H1 (cell line): Measurements from ENCODE around the gene GPBP1L1. TPM values are rescaled to one million over a fixed set of nuclear protein-coding genes. Genes with fewer than 3 reads are reported as not detected.

ENCODE experiments used
- CTCF ChIA-PET: fragments of 300-600 bp; sonication (Branson Sonifier 250); formaldehyde crosslinking; loops from one replicate; lab custom pipeline; 2021; ENCODE audit not compliant: partially characterized antibody; lab: Charles Lee
- POLR2A ChIA-PET: fragments of 300-600 bp; sonication (Branson Sonifier 250); formaldehyde crosslinking; loops from one replicate; lab custom pipeline; 2021; ENCODE audit warnings: inconsistent platforms; ENCODE audit not compliant: partially characterized antibody; lab: Charles Lee
- DNase-seq, 2 experiments: peaks; one replicate each; pipeline versions ENCODE4 v3.0.0 to v3.0.0-alpha.2; 2010 to 2022; ENCODE audit warnings: low spot score in 2 of 2, low read depth in 1 of 2, mixed read lengths in 1 of 2
- FAIRE-seq: peaks from 2 replicates; lab custom pipeline; 2011; peaks lifted over from hg19 to GRCh38; lab: Jason Lieb, UNC
- H2AFZ ChIP-seq: 2 replicates; pipeline ENCODE4 v1.8.1; 2012; ENCODE audit warnings: low read length, inconsistent platforms
- H2AK5ac ChIP-seq: 2 replicates; pipeline ENCODE4 v1.6.1; 2013; ENCODE audit warnings: low read depth, low read length
- H2BK120ac ChIP-seq: replicated peaks from 2 replicates; pipeline ENCODE3; 2013; ENCODE audit warnings: low read depth, low read length, inconsistent platforms
- H2BK12ac ChIP-seq: 2 replicates; pipeline ENCODE4 v1.6.1; 2013; ENCODE audit warnings: low read depth, low read length
- H2BK15ac ChIP-seq: 2 replicates; pipeline ENCODE4 v1.6.1; 2013; ENCODE audit warnings: low read length
- H2BK20ac ChIP-seq: 2 replicates; pipeline ENCODE4 v1.6.1; 2013; ENCODE audit warnings: low read length
- H2BK5ac ChIP-seq: 2 replicates; pipeline ENCODE4 v1.6.1; 2013; ENCODE audit warnings: low read depth, low read length
- H3K14ac ChIP-seq: 2 replicates; pipeline ENCODE4 v1.6.1; 2013; ENCODE audit warnings: inconsistent platforms; ENCODE audit not compliant: insufficient read length
- H3K18ac ChIP-seq: 2 replicates; pipeline ENCODE4 v1.6.1; 2013; ENCODE audit warnings: low read length; ENCODE audit errors: extremely low read depth
- H3K23ac ChIP-seq: 2 replicates; pipeline ENCODE4 v1.6.1; 2013; ENCODE audit warnings: inconsistent platforms; ENCODE audit not compliant: insufficient read length
- H3K23me2 ChIP-seq: 2 replicates; pipeline ENCODE4 v1.6.1; 2013; ENCODE audit warnings: low read depth, low read length
- H3K27ac ChIP-seq: 2 replicates; pipeline ENCODE4 v1.6.1; 2011; ENCODE audit warnings: low read depth, low read length, inconsistent platforms
- H3K27me3 ChIP-seq, 4 experiments: replicated peaks in 1 of 4; 1 replicate in 1 of 4; 2 replicates in 3 of 4; pipeline versions ENCODE4 v1.6.1 to v1.8.1; 2011 to 2013; ENCODE audit warnings: low read length in 3 of 4, mild to moderate bottlenecking in 3 of 4, inconsistent platforms in 2 of 4, mixed read lengths in 2 of 4, moderate library complexity in 1 of 4; ENCODE audit not compliant: control insufficient read depth in 3 of 4, insufficient read depth in 3 of 4; ENCODE audit errors: extremely low read depth in 1 of 4
- H3K36me3 ChIP-seq, 4 experiments: 2 replicates each; pipeline versions ENCODE4 v1.6.1 to v1.8.1; 2011 to 2013; ENCODE audit warnings: mild to moderate bottlenecking in 4 of 4, low read length in 3 of 4, moderate library complexity in 2 of 4, control low read depth in 1 of 4, inconsistent platforms in 1 of 4; ENCODE audit not compliant: insufficient read depth in 4 of 4, control insufficient read depth in 2 of 4
- H3K4ac ChIP-seq: replicated peaks from 2 replicates; pipeline ENCODE3; 2013; ENCODE audit warnings: low read length, low read depth, mixed read lengths, inconsistent platforms; ENCODE audit not compliant: insufficient read length
- H3K4me1 ChIP-seq, 4 experiments: replicated peaks in 1 of 4; 1 replicate in 1 of 4; 2 replicates in 3 of 4; pipeline versions ENCODE4 v1.6.1 to v1.8.1; 2011 to 2013; ENCODE audit warnings: low read length in 3 of 4, inconsistent platforms in 2 of 4, mixed read lengths in 1 of 4; ENCODE audit not compliant: insufficient read depth in 4 of 4, control insufficient read depth in 3 of 4
- H3K4me2 ChIP-seq, 2 experiments: 2 replicates each; pipeline versions ENCODE4 v1.6.1 to v1.8.1; 2011 to 2013; ENCODE audit warnings: low read depth in 2 of 2, low read length in 2 of 2, control low read depth in 1 of 2, inconsistent platforms in 1 of 2, mild to moderate bottlenecking in 1 of 2; ENCODE audit not compliant: insufficient read depth in 1 of 2
- H3K4me3 ChIP-seq, 4 experiments: fragments of 200-600, 300-600 bp in 1 of 4; sonication (generic), shearing (Covaris generic), sonication (Bioruptor Twin) in 1 of 4; 2 replicates each; pipeline versions ENCODE4 v1.5.1 to v1.8.1; 2011 to 2016; ENCODE audit warnings: low read length in 4 of 4, low read depth in 3 of 4, control low read depth in 2 of 4, inconsistent platforms in 2 of 4, mild to moderate bottlenecking in 2 of 4, mixed read lengths in 1 of 4, moderate library complexity in 1 of 4; ENCODE audit not compliant: insufficient read depth in 2 of 4; ENCODE audit errors: extremely low read depth in 1 of 4
- H3K56ac ChIP-seq: replicated peaks from 2 replicates; pipeline ENCODE3; 2013; ENCODE audit warnings: low read depth, mild to moderate bottlenecking, mixed read lengths, low read length, inconsistent platforms; ENCODE audit not compliant: insufficient read length
- H3K79me1 ChIP-seq: 2 replicates; pipeline ENCODE4 v1.6.1; 2013; ENCODE audit warnings: low read depth, low read length, control low read depth
- H3K79me2 ChIP-seq, 2 experiments: 2 replicates each; pipeline versions ENCODE4 v1.6.1 to v1.8.1; 2012 to 2013; ENCODE audit warnings: low read length in 2 of 2, mild to moderate bottlenecking in 2 of 2, inconsistent platforms in 1 of 2; ENCODE audit not compliant: insufficient read depth in 2 of 2, control insufficient read depth in 1 of 2
- H3K9ac ChIP-seq, 4 experiments: replicated peaks in 1 of 4; 1 replicate in 1 of 4; 2 replicates in 3 of 4; pipeline versions ENCODE4 v1.6.1 to v1.8.1; 2011 to 2013; ENCODE audit warnings: low read depth in 3 of 4, low read length in 3 of 4, control low read depth in 2 of 4, mild to moderate bottlenecking in 2 of 4, moderate library complexity in 2 of 4, inconsistent platforms in 1 of 4; ENCODE audit errors: extremely low read depth in 1 of 4
- H3K9me3 ChIP-seq, 2 experiments: 2 replicates each; pipeline versions ENCODE4 v1.6.1 to v1.8.1; 2012 to 2013; ENCODE audit warnings: mild to moderate bottlenecking in 2 of 2, moderate library complexity in 2 of 2, control low read depth in 1 of 2, inconsistent platforms in 1 of 2, low read depth in 1 of 2, low read length in 1 of 2, mixed read lengths in 1 of 2; ENCODE audit not compliant: insufficient read depth in 2 of 2
- H4K20me1 ChIP-seq, 2 experiments: replicated peaks in 1 of 2; 2 replicates each; pipeline versions ENCODE3 to v1.8.1; 2011 to 2013; ENCODE audit warnings: inconsistent platforms in 2 of 2, low read length in 2 of 2, mild to moderate bottlenecking in 1 of 2; ENCODE audit not compliant: insufficient read depth in 2 of 2, control insufficient read depth in 1 of 2
- H4K5ac ChIP-seq: 2 replicates; pipeline ENCODE4 v1.6.1; 2013; ENCODE audit warnings: low read length, low read depth, mixed read lengths, inconsistent platforms; ENCODE audit not compliant: insufficient read length
- H4K8ac ChIP-seq: 2 replicates; pipeline ENCODE4 v1.8.0; 2013; ENCODE audit warnings: mild to moderate bottlenecking, moderate library complexity, low read length, inconsistent platforms; ENCODE audit not compliant: insufficient read depth; ENCODE audit errors: extremely low read depth
- H4K91ac ChIP-seq: replicated peaks from 2 replicates; pipeline ENCODE3; 2013; ENCODE audit warnings: low read length, mixed read lengths, inconsistent platforms; ENCODE audit not compliant: insufficient read length
- BACH1 ChIP-seq: IDR thresholded peaks from 2 replicates; pipeline ENCODE4 v1.6.1; 2012; ENCODE audit warnings: low read length, improper control_type of control experiment
- CBX5 ChIP-seq: fragments of 300-800, 300-1000 bp; sonication (generic); IDR thresholded peaks from 2 replicates; pipeline ENCODE4 v1.7.1; 2016; ENCODE audit warnings: antibody characterized with exemption, low read length, low read depth
- CHD1 ChIP-seq: IDR thresholded peaks from 2 replicates; pipeline ENCODE4 v1.6.1; 2012; ENCODE audit warnings: low read depth, low read length, improper control_type of control experiment
- CTBP2 ChIP-seq: IDR thresholded peaks from 2 replicates; pipeline ENCODE4 v1.7.0; 2011; ENCODE audit warnings: borderline replicate concordance, mild to moderate bottlenecking, moderate library complexity, mixed read lengths, low read length; ENCODE audit not compliant: insufficient read depth, insufficient read length
- FOSL1 ChIP-seq: IDR thresholded peaks from 2 replicates; pipeline ENCODE4 v1.6.1; 2011; ENCODE audit warnings: mild to moderate bottlenecking, low read depth, low read length, moderate library complexity; ENCODE audit not compliant: insufficient read depth
- HDAC2 ChIP-seq, 2 experiments: fragments of 300-600 bp in 1 of 2; sonication (generic) in 1 of 2; IDR thresholded peaks; 2 replicates each; pipeline ENCODE4 v1.6.1; 2011 to 2012; ENCODE audit warnings: low read depth in 2 of 2, low read length in 2 of 2, mild to moderate bottlenecking in 2 of 2, moderate library complexity in 2 of 2, borderline replicate concordance in 1 of 2, inconsistent platforms in 1 of 2
- JUND ChIP-seq: IDR thresholded peaks from 2 replicates; pipeline ENCODE4 v1.6.1; 2011; ENCODE audit warnings: mild to moderate bottlenecking, improper control_type of control experiment, low read length
- KDM5A ChIP-seq: fragments of 200-600 bp; IDR thresholded peaks from 2 replicates; pipeline ENCODE4 v1.7.1; 2012; ENCODE audit warnings: mild to moderate bottlenecking, low read length, inconsistent platforms, mixed read lengths
- SAP30 ChIP-seq: fragments of 300-600 bp; sonication (generic); IDR thresholded peaks from 2 replicates; pipeline ENCODE4 v1.7.1; 2012; ENCODE audit warnings: low read length, moderate library complexity, mild to moderate bottlenecking, inconsistent platforms; ENCODE audit not compliant: insufficient read depth, insufficient replicate concordance
- ZNF274 ChIP-seq: IDR thresholded peaks from 2 replicates; pipeline ENCODE4 v1.7.0; 2012; ENCODE audit warnings: low read length, borderline replicate concordance; ENCODE audit errors: extremely low read depth
- WGBS, 2 experiments: shearing (Covaris generic) in 1 of 2; methylation state at CpG; one replicate each; pipeline versions ENCODE4 v1.1.6 to v1.1.7; 2013 to 2015; ENCODE audit warnings: low lambda C conversion rate in 2 of 2, mixed read lengths in 2 of 2, inconsistent platforms in 1 of 2, low coverage in 1 of 2, missing lambda C conversion rate in 1 of 2; ENCODE audit not compliant: insufficient replicate concordance in 2 of 2, insufficient coverage in 1 of 2, insufficient read length in 1 of 2; ENCODE audit errors: extremely low coverage in 1 of 2, missing lambda C conversion rate in 1 of 2; 5-methylcytosine and 5-hydroxymethylcytosine counted together
- polyA plus RNA-seq, 7 experiments: library from polyadenylated mRNA; depleted of rRNA in 3 of 7; stranded (reverse) in 5 of 7; unstranded in 2 of 7; fragments of >200 nt in 5 of 7; fragments of 200-250 nt in 2 of 7; gene quantifications; 1 replicate in 5 of 7; 2 replicates in 1 of 7; 4 replicates in 1 of 7; pipeline versions ENCODE4 v1.2.1 to v1.2.3, GENCODE V29; 2011 to 2013; ENCODE audit warnings: missing spikeins in 2 of 7, mixed read lengths in 2 of 7
- total RNA-seq: library from RNA; stranded (reverse); fragmentation: NEBNext Ultra II Directional; extraction: Animal tissue kit (Norgen Biotek cat#: 25700); gene quantifications from 2 replicates; pipeline ENCODE4 v1.2.1, GENCODE V29; 2021

GPBP1L1 gene
- total and polyA plus RNA-seq, 2 of the 8 experiments (the other 6 are each of a cell fraction or from before 2014, with no cell fraction given): 70.1 to 119 TPM

DNA sequence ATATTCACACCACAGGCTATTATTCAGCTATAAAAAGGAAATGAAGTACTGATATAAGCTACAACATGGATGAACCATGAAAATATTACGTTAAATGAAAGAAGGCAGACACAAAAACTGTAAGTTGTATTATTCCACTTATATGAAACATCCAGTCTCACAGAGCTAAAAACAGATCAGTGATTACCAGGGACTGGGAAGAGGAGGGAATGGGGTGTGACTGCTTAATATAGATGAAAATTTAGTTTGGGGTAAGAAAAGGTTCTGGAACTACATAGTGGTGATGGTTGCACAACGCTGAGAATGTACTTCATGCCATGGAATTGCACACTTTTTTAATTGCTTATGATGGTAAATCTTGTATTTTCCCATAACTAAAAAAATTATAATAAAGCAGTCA is 19.5 kb downstream of the GPBP1L1 start:
- H3K18ac ChIP-seq: no peak overlapping the region
- no peak overlapping the region for H3K56ac ChIP-seq
- H3K27ac ChIP-seq: no peak overlapping the region
- peaks cover 15 to 19% of the 10 kb centered on the region in 2 experiments for H4K20me1 ChIP-seq
- TF ChIP-seq CTBP2: no peak
- no peak for TF ChIP-seq HDAC2 (IDR thresholded peaks at IDR 0.05; ENCODE audit: borderline replicate concordance in 1 of 2, low read depth in 2 of 2, low read length in 2 of 2)
- no peak for TF ChIP-seq CBX5
- no peak for TF ChIP-seq BACH1
- no peak for TF ChIP-seq JUND
- no peak for TF ChIP-seq CHD1
- no peak for TF ChIP-seq ZNF274
- TF ChIP-seq SAP30: no peak
- no peak for TF ChIP-seq FOSL1
- TF ChIP-seq KDM5A: no peak
- TF ChIP-seq, all 59 proteins: peak for 0
- Histone ChIP-seq H3K79me2 (peaks cover 32 to 99% of the 10 kb centered on the region in 2 experiments), H4K91ac (no peak overlapping the region), H2AK5ac (no peak overlapping the region), H2BK5ac (no peak overlapping the region), H3K4ac (no peak overlapping the region), H2BK120ac (no peak overlapping the region), H3K36me3 (no peaks in the 10 kb centered on the region; a peak in 1 of 8 replicates), H3K23ac (no peak overlapping the region), H3K23me2 (no peaks in the 10 kb centered on the region), H2AFZ (no peak overlapping the region), H2BK12ac (no peak overlapping the region), H3K9me3 (no peaks in the 10 kb centered on the region), H3K14ac (no peak overlapping the region), H3K4me3 (no peak overlapping the region), H3K27me3 (no peaks in the 10 kb centered on the region), H3K4me1 (no peaks in the 10 kb centered on the region), H4K5ac (no peak overlapping the region), H4K8ac (no peak overlapping the region), H2BK20ac (no peak overlapping the region), H3K4me2 (no peak overlapping the region), H3K79me1 (peaks cover 5% of the 10 kb centered on the region; the same call in 1 of the 2 replicates), H3K9ac (no peak overlapping the region), H2BK15ac (no peak overlapping the region)
- CTCF ChIA-PET: no interaction called here
- FAIRE-seq: no peak
- 89% methylated on average over 2 of the region's 2 CpGs; no CpG with 5 or more reads in 1 of the 2 experiments for WGBS, 2 experiments
- no peak for DNase-seq
- POLR2A ChIA-PET: interaction anchor here (1.0 kb wide), 1 partner anchor 19 kb away, joined by 3 read pairs; the partner anchor contains the start of gene GPBP1L1
